ENCODE data around the gene ORAI2. TPM values are rescaled to one million over a fixed set of nuclear protein-coding genes. Genes with fewer than 3 reads are reported as not detected.
"Not testable (repeated sequence)": the region's sequence is repeated elsewhere in the genome, so short reads cannot be mapped to it uniquely, and the experiment has no call there.

ORAI2 gene
- polyA plus RNA-seq, 1 donor, result 9.9 TPM

GRCh38 chr7:102503141-102503540, 69.8 kb downstream of the ORAI2 start:
- H3K4me3 ChIP-seq (ENCODE audit: low read length); H3K36me3 ChIP-seq (ENCODE audit: control insufficient read depth, insufficient read depth, low read length); H3K27me3 ChIP-seq (ENCODE audit: control insufficient read depth, insufficient read depth, low read length); H3K4me1 ChIP-seq (ENCODE audit: control insufficient read depth, insufficient read depth, low read length); DNase-seq; H3K27ac ChIP-seq (ENCODE audit: low read length); H3K9me3 ChIP-seq (ENCODE audit: control insufficient read depth, low read depth, low read length): not testable (repeated sequence)
- no CpG with 5 or more reads among the region's 12 CpGs for WGBS (ENCODE audit: insufficient coverage, low lambda C conversion rate)

DNA sequence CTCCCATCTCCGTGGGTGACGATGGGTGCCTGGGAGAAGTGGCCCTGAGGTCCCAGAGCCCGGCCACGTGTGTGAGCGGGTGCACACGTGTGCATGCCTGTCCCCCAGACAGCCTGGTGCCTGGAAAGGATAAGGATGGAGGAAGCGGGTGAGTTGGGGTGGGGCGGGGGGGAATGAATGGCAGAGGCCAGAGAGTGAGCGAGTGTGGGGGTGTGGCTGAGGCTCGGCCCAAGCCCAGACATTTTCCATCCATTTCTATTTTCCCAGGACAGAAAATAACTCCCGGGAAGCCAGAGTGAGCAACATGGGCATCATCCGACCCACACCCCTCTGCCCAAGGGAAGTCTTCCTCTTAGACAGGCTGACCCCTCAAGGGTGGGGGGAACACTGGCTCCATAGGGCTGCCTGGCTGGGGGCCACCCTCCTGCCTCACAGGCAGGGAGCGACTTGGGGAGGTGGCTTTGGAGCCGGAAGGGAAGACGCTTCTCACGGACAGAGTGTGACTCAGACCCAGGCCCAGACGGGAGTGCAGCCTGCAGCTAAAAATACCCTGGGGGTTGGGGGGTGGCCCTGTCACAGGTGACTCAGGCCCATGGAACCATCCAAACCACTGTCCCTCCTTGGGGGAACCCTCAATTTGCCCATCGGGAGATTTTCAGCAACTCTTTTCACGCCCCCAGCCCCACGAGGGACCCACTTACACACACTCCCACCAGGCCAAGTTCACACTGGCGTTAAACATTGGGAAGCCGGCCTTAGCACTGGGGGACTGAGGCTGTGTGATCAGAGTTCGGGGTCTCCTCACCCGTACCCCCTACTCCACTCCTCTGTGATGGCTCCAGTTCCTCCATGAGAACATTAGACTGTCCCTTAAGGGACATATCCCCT, 72.2 kb downstream of the ORAI2 start:
- H3K9me3 ChIP-seq (ENCODE audit: control insufficient read depth, low read depth, low read length); H3K27ac ChIP-seq (ENCODE audit: low read length); H3K27me3 ChIP-seq (ENCODE audit: control insufficient read depth, insufficient read depth, low read length); H3K36me3 ChIP-seq (ENCODE audit: control insufficient read depth, insufficient read depth, low read length); H3K4me1 ChIP-seq (ENCODE audit: control insufficient read depth, insufficient read depth, low read length); DNase-seq; H3K4me3 ChIP-seq (ENCODE audit: low read length): not testable (repeated sequence)
- WGBS (ENCODE audit: insufficient coverage, low lambda C conversion rate), result no CpG with 5 or more reads among the region's 24 CpGs

Other genes starting within 250 kb of the ORAI2 start
- 1.6 TPM for gene SH2B2, start 146.7 kb upstream of the ORAI2 start, polyA plus RNA-seq
- gene SPDYE6, start 77.1 kb upstream of the ORAI2 start, polyA plus RNA-seq, result 4.3 TPM
- 30.0 TPM for gene PRKRIP1, start 37.2 kb upstream of the ORAI2 start, polyA plus RNA-seq
- gene ALKBH4, start 31.3 kb downstream of the ORAI2 start, polyA plus RNA-seq, result 10.5 TPM
- 11.2 TPM for gene LRWD1, start 31.4 kb downstream of the ORAI2 start, polyA plus RNA-seq
- 50.7 TPM for gene POLR2J, start 45.3 kb downstream of the ORAI2 start, polyA plus RNA-seq
- gene RASA4B, start 84.2 kb downstream of the ORAI2 start, polyA plus RNA-seq, result 14.2 TPM
- gene UPK3BL2, start 110.1 kb downstream of the ORAI2 start, polyA plus RNA-seq, result 17.0 TPM
- 3.2 TPM for gene SPDYE2, start 117.7 kb downstream of the ORAI2 start, polyA plus RNA-seq
- 40.4 TPM for gene POLR2J3, start 139.0 kb downstream of the ORAI2 start, polyA plus RNA-seq
- 30.1 TPM for gene RASA4, start 183.2 kb downstream of the ORAI2 start, polyA plus RNA-seq
- gene UPK3BL1, start 209.2 kb downstream of the ORAI2 start, polyA plus RNA-seq, result 33.0 TPM
- 1.0 TPM for gene SPDYE2B, start 216.7 kb downstream of the ORAI2 start, polyA plus RNA-seq
- gene POLR2J2, start 238.1 kb downstream of the ORAI2 start, polyA plus RNA-seq, result 4.4 TPM